ENCODE measurements around the gene CAPN8. TPM values are rescaled to one million over a fixed set of nuclear protein-coding genes. Genes with fewer than 3 reads are reported as not detected.

CAPN8 gene
- total RNA-seq, 2 experiments from 2014 or later: 0.13 TPM; not detected in 1

GRCh38 chr1:223708651-223709268 lies 43.3 kb upstream of the CAPN8 start:
- DNase-seq: no peak
- Mint-ChIP-seq H3K27ac (no peak overlapping the region), H3K4me1 (peaks cover 29% of the 10 kb centered on the region), H3K4me3 (no peak overlapping the region), H3K27me3 (peaks cover 6% of the 10 kb centered on the region), H3K9me3 (no peaks in the 10 kb centered on the region), H3K36me3 (ENCODE audit: low read depth) (peaks cover 9% of the 10 kb centered on the region)
- ChIA-PET CTCF (interaction anchor here (5.6 kb wide), 1 partner anchor 41 kb away, joined by 33 read pairs; no protein-coding TSS in a partner anchor), POLR2A (interaction anchor here (1.4 kb wide), 1 partner anchor 8 kb away, joined by 6 read pairs; no protein-coding TSS in a partner anchor)

GRCh38 chr1:223708001-223708359 lies 42.5 kb upstream of the CAPN8 start:
- H3K27me3 Mint-ChIP-seq: peaks cover 6% of the 10 kb centered on the region
- H3K9me3 Mint-ChIP-seq: no peaks in the 10 kb centered on the region
- H3K4me3 Mint-ChIP-seq: no peak overlapping the region
- peaks cover 28% of the 10 kb centered on the region for H3K4me1 Mint-ChIP-seq
- ChIA-PET CTCF (interaction anchor here (0.7 to 5.6 kb wide), 5 partner anchors 11 to 67 kb away, joined by 3 to 33 read pairs (median 5); no protein-coding TSS in a partner anchor), POLR2A (interaction anchor here (1.0 to 1.4 kb wide), 3 partner anchors 9 to 41 kb away, joined by 3 to 6 read pairs (median 5); no protein-coding TSS in a partner anchor)
- peaks cover 2% of the 10 kb centered on the region for H3K36me3 Mint-ChIP-seq (ENCODE audit: low read depth)
- H3K27ac Mint-ChIP-seq: no peak overlapping the region
- no peak for DNase-seq

- no peaks in the 10 kb centered on the region for H3K9me3 Mint-ChIP-seq
- no peak overlapping the region for H3K4me3 Mint-ChIP-seq
- peaks cover 6% of the 10 kb centered on the region for H3K27me3 Mint-ChIP-seq
- H3K36me3 Mint-ChIP-seq (ENCODE audit: low read depth): no peaks in the 10 kb centered on the region
- DNase-seq: no peak
- POLR2A ChIA-PET: interaction anchor here (1.0 to 1.4 kb wide), 3 partner anchors 9 to 42 kb away, joined by 3 to 6 read pairs (median 5); no protein-coding TSS in a partner anchor
- CTCF ChIA-PET: interaction anchor here (0.7 to 5.6 kb wide), 6 partner anchors 11 to 68 kb away, joined by 3 to 33 read pairs (median 4); no protein-coding TSS in a partner anchor
- H3K4me1 Mint-ChIP-seq: peaks cover 34% of the 10 kb centered on the region
- no peak overlapping the region for H3K27ac Mint-ChIP-seq
Measured at GRCh38 chr1:223707256-223708000, 41.9 kb upstream of the CAPN8 start.

- Mint-ChIP-seq H3K4me3 (no peak overlapping the region), H3K27me3 (peaks cover 6% of the 10 kb centered on the region), H3K9me3 (no peaks in the 10 kb centered on the region), H3K27ac (no peak overlapping the region), H3K36me3 (ENCODE audit: low read depth) (no peaks in the 10 kb centered on the region), H3K4me1 (peaks cover 30% of the 10 kb centered on the region)
- POLR2A ChIA-PET: no interaction called here
- DNase-seq: no peak
- CTCF ChIA-PET: interaction anchor here (1.2 to 5.6 kb wide), 3 partner anchors 10 to 43 kb away, joined by 3 to 33 read pairs (median 4); no protein-coding TSS in a partner anchor
Measured at GRCh38 chr1:223706077-223706973, 40.8 kb upstream of the CAPN8 start.

GRCh38 chr1:223704921-223705878 lies 39.7 kb upstream of the CAPN8 start:
- no peak for DNase-seq
- H3K27ac Mint-ChIP-seq: no peak overlapping the region
- POLR2A ChIA-PET: interaction anchor here (1.3 kb wide), 1 partner anchor 12 kb away, joined by 5 read pairs; no protein-coding TSS in a partner anchor
- peaks cover 6% of the 10 kb centered on the region for H3K27me3 Mint-ChIP-seq
- H3K9me3 Mint-ChIP-seq: no peaks in the 10 kb centered on the region
- H3K4me1 Mint-ChIP-seq: peaks cover 31% of the 10 kb centered on the region
- CTCF ChIA-PET: interaction anchor here (1.2 to 5.6 kb wide), 2 partner anchors 12 to 44 kb away, joined by 3 to 33 read pairs; no protein-coding TSS in a partner anchor
- no peaks in the 10 kb centered on the region for H3K36me3 Mint-ChIP-seq (ENCODE audit: low read depth)
- no peak overlapping the region for H3K4me3 Mint-ChIP-seq

- no peak overlapping the region for H3K4me3 Mint-ChIP-seq
- H3K36me3 Mint-ChIP-seq (ENCODE audit: low read depth): no peaks in the 10 kb centered on the region
- CTCF ChIA-PET: interaction anchor here (5.6 kb wide), 1 partner anchor 46 kb away, joined by 33 read pairs; no protein-coding TSS in a partner anchor
- DNase-seq: no peak
- peaks cover 35% of the 10 kb centered on the region for H3K4me1 Mint-ChIP-seq
- POLR2A ChIA-PET: no interaction called here
- H3K27me3 Mint-ChIP-seq: peaks cover 2% of the 10 kb centered on the region
- no peaks in the 10 kb centered on the region for H3K9me3 Mint-ChIP-seq
- no peak overlapping the region for H3K27ac Mint-ChIP-seq
Measured at GRCh38 chr1:223703668-223704013, 38.1 kb upstream of the CAPN8 start.

GRCh38 chr1:223702735-223703667 lies 37.5 kb upstream of the CAPN8 start:
- POLR2A ChIA-PET: no interaction called here
- Mint-ChIP-seq H3K9me3 (no peaks in the 10 kb centered on the region), H3K4me3 (no peak overlapping the region), H3K36me3 (ENCODE audit: low read depth) (no peaks in the 10 kb centered on the region), H3K27me3 (peaks cover under 1% of the 10 kb centered on the region), H3K27ac (no peak overlapping the region), H3K4me1 (peaks cover 39% of the 10 kb centered on the region)
- CTCF ChIA-PET: interaction anchor here (2.8 to 2.9 kb wide), 2 partner anchors 8 to 47 kb away, joined by 14 to 29 read pairs; partner anchors contain the start of gene CAPN2
- DNase-seq: no peak

- no peaks in the 10 kb centered on the region for H3K9me3 Mint-ChIP-seq
- H3K4me1 Mint-ChIP-seq: peaks cover 27% of the 10 kb centered on the region
- ChIA-PET POLR2A (interaction anchor here (1.0 to 3.6 kb wide), 4 partner anchors 11 to 48 kb away, joined by 3 to 22 read pairs (median 6); partner anchors contain the start of gene CAPN2), CTCF (interaction anchor here (0.8 to 4.1 kb wide), 7 partner anchors 10 to 406 kb away, joined by 3 to 35 read pairs (median 3); partner anchors contain the start of genes CAPN2 and TP53BP2)
- H3K4me3 Mint-ChIP-seq: no peak overlapping the region
- no peak overlapping the region for H3K27ac Mint-ChIP-seq
- no peaks in the 10 kb centered on the region for H3K27me3 Mint-ChIP-seq
- DNase-seq: no peak
- H3K36me3 Mint-ChIP-seq (ENCODE audit: low read depth): no peaks in the 10 kb centered on the region
Measured at GRCh38 chr1:223700942-223701637, 35.6 kb upstream of the CAPN8 start.

GRCh38 chr1:223700388-223700918 lies 35.0 kb upstream of the CAPN8 start:
- no peaks in the 10 kb centered on the region for H3K27me3 Mint-ChIP-seq
- ChIA-PET POLR2A (interaction anchor here (1.0 to 3.6 kb wide), 5 partner anchors 12 to 49 kb away, joined by 3 to 22 read pairs (median 5); partner anchors contain the start of gene CAPN2), CTCF (interaction anchor here (0.8 to 4.1 kb wide), 6 partner anchors 11 to 406 kb away, joined by 3 to 35 read pairs (median 8); partner anchors contain the start of gene CAPN2)
- H3K4me3 Mint-ChIP-seq: no peak overlapping the region
- no peaks in the 10 kb centered on the region for H3K9me3 Mint-ChIP-seq
- DNase-seq: no peak
- H3K27ac Mint-ChIP-seq: no peak overlapping the region
- H3K36me3 Mint-ChIP-seq (ENCODE audit: low read depth): no peaks in the 10 kb centered on the region
- H3K4me1 Mint-ChIP-seq: peaks cover 27% of the 10 kb centered on the region

- no peak for DNase-seq
- Mint-ChIP-seq H3K9me3 (no peaks in the 10 kb centered on the region), H3K27me3 (peaks cover 2% of the 10 kb centered on the region), H3K4me3 (no peak overlapping the region), H3K36me3 (ENCODE audit: low read depth) (no peaks in the 10 kb centered on the region), H3K27ac (no peak overlapping the region), H3K4me1 (peaks cover 15% of the 10 kb centered on the region)
- ChIA-PET CTCF (interaction anchor here (0.7 to 2.8 kb wide), 17 partner anchors 9 to 607 kb away, joined by 3 to 21 read pairs (median 6); no protein-coding TSS in a partner anchor), POLR2A (interaction anchor here (0.9 kb wide), 2 partner anchors 10 to 16 kb away, joined by 3 read pairs; partner anchors contain the start of gene CAPN2)
Measured at GRCh38 chr1:223695941-223696340, 30.4 kb upstream of the CAPN8 start.
